DMS 273 treated with DMSO at 0.1 percent for 48 hours (cell line): ENCODE measurements around the gene EIF3F.
"Not testable (repeated sequence)": the region's sequence is repeated elsewhere in the genome, so short reads cannot be mapped to it uniquely, and the experiment has no call there.

Source experiments
- DNase-seq: peaks from one replicate; lab custom pipeline; 2025; lab: John Stamatoyannopoulos, UW

Gene EIF3F

DNA sequence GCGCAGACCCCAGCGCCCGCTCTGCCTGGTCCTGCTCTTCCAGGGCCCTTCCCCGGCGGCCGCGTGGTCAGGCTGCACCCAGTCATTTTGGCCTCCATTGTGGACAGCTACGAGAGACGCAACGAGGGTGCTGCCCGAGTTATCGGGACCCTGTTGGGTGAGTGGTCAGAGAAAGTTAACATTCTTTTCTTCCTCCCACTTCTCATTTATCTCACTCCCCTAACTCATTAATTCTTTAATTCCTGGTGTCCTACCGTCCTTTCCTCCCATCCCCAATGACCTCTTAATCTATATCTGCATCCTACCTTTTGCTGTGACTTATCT is 385 bp downstream of the EIF3F start:
- not testable (repeated sequence) for DNase-seq

DNA sequence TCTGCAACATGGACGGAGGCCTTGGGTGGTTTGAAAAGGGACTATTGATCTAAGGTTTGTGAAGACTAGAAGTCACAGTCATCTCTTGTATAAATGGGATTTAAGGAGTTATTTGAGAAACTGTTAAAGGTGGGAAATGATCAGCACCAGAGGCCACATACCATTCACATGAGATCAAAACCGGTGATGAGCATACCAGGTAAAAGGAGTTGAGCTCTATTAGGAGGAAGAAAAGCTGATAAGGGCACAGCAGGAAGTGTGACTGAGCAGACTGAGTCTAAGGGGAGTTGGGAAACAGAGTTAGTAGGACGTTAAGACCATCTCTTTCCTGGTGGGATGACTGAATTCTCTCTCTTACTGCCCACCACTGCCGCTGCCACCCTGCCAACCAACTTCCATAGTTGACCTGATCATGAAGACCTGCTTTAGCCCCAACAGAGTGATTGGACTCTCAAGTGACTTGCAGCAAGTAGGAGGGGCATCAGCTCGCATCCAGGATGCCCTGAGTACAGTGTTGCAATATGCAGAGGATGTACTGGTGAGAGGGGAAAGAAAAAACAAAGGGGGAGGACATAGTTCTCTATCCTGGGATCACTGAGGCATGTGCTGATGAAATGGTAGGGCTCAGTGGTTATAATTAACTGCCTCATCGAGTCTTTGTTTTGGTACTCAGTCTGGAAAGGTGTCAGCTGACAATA is 7.6 kb downstream of the EIF3F start:
- DNase-seq = no peak

DNA sequence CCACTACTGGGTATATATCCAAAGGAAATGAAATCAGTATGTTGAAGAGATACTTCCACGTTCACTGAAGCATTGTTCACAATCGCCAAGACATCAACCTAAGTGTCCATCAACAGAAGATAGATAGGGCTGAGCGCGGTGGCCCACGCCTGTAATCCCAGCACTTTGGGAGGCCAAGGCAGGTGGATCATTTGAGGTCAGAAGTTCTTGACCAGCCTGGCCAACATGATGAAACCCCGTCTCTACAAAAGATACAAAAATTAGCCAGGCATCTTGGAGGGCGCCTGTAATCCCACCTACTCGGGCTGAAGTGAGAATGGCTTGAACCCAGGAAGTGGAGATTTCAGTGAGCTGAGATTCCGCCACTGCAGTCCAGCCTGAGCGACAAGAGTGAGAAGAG is 12.7 kb downstream of the EIF3F start:
- no peak for DNase-seq

DNA sequence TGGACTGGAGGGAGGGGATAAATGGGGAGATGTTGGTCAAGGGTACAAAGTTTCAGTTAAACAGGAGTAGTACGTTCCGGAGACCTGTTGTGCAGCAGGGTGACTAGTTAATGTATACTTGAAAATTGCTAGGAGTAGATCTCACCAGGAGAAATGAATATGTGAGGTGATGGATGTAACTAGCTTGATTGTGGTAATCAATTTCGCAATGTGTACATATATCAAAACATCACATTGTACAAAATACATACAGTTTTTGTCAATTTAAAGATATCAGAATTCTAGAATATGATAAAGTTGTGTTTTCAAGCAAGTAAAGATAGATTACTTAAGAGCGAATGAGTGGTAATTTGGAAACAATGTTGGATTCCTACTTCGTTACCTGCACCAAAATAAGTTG is 13.3 kb downstream of the EIF3F start:
- no peak for DNase-seq

DNA sequence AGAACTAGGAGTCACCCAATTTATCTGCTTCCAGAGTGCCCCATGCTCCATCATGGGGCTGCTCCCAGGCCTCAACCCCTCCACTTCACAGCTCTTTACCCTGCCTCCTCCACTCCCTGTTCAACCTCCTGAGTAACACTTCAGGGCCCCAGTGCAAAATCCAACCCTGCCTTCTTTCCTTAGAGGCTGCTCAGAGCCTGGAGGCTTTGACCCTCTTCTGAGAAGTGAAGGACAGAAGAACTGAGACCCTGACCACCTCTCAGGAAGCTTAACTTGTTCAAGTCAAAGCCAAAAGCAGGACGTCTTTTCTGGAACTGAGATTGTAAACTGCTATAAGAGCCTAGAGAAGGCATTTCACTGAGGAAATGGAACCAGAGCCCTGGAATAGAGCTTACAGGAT is 15.5 kb downstream of the EIF3F start:
- no peak for DNase-seq

DNA sequence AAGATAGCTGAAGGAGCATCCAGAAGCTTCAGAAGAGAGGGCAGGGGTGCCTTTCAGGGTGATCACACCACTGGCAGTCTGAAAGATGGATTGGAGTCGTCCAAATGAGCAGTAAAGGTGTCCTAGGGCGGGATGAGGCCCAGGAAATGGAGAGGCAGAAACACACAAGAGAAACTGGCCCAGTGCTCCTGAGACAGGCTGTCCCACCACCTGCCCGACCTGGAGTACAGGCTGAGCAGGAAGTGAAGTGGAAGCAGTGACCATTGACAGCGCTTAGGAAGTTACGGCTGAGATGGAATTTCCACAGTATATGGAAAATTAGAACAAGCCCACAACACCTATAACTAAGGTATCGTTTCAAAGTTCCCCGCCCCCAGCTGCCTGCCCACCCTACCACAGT is 16.1 kb downstream of the EIF3F start:
- DNase-seq = no peak

DNA sequence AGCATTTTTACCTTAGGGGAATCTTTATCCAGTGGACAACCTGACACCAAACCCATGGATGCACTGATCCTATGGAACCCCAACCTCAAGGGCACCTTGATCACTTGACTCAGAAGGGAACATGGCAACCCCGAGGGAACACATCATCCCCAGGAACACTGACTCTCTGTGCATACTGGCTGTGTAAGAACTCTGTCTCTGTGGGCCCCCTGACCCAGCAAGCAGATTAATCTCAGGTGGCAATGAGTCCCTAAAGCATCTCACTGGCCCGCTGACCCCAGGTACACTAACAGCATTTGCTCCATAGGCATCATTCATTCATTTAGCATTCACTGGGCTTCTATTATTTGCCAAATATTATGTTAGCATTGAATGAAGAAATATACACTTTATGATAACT is 16.9 kb downstream of the EIF3F start:
- no peak for DNase-seq

DNA sequence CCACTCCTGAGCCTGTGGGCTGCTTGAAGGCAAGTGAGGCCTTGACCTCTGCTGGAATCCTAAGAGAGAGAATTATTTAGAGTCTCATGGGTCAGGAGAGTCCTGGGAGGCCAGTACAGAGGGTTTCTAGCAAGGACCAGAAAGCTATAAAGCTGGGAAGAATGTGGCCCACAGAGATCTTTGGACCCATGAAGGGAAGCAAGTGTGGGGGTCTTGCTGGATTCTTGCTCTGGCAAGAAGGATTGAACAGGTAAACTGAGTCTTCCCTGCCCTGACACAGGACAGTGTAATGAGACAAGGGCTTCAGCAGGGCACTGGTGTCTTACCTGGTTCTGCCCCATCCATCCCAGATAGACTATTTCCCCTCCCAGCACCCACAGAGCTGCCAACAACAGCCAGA is 18.4 kb downstream of the EIF3F start:
- no peak for DNase-seq

DNA sequence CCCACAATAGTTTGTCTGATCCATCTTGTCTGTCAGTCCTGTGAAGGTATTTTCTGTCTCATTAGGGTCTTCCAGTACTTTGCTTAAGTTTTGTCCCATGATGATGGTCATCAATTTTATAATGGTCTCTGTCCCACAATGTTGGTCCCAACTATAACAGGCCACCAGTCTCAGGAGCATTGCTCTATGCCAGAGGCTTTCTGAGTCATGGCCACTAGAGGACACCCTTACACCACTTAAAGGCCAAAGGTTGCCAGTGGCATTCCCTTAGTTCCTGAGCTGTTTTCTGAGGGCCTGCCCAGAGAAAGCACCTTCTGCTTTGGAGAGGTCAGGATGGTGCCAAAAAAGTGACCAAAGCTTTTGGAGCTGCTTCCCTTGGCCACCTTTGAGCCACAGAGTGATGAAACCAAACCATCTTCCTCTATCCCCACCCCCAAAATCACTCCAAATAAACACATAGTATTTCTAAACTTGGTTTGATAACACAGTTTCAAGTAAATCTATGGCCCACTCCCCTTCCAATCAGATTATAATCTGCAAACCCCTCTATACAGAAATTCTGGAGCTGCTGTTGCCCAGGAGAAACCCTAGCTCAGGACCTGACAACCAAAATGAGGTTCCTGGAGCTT is 19.3 kb downstream of the EIF3F start:
- no peak for DNase-seq

DNA sequence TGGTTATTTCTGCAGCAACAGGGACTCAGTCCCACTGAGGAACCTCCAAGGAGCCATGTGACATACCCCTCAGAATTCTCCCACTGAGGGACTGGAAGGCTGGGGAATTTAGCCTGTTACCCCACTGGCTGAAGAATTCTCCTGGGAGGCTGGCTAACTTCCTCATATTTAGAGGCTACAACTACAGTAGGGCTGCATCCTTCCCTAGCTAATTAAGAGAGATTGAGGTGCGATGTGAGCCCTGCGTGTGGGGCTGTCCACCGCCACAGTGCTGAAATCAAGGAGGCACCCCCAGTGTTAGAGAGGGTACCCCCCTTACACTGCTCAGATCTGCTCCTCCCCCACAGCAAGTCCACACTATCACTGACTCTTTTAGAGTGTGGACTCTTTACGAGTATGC is 21.1 kb downstream of the EIF3F start:
- DNase-seq = no peak

DNA sequence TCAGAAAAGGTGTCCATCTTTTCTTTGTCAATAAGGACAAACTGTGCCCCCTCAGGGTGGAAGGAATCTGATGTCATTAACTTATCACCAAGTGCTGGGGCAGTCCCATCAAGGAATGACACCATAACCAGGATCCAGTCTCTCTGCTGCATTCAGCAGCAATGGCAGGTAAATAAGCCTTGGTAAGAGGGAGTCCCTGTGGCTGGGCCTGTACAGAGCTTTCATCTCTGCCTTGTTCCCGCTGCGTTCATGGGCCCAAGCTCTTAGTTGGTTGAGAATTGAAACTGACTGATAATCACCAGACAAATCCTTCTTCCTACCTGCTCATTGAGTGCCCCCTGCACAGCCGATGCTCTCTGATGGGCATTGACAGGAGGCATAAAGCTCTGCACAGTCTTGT is 22.7 kb downstream of the EIF3F start:
- no peak for DNase-seq

DNA sequence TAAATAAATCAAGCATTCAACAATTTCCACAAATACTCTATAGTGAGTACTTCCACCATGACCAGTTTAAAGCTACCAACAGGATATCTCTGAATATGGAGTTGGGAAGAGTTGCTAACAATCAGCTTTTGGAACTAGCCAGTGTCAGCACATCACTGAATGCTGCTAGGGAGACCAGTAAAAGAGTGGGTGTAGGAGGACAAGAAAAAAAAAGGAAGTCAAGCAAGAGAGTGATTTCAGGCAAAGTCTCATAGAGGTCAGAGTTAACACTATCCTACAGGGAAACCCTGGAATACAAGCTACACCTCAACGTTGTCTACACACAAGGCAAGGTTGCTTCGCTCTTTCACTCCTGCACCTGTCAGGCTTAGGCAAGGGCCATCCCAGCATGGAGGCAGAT is 24.2 kb downstream of the EIF3F start:
- DNase-seq = no peak

DNA sequence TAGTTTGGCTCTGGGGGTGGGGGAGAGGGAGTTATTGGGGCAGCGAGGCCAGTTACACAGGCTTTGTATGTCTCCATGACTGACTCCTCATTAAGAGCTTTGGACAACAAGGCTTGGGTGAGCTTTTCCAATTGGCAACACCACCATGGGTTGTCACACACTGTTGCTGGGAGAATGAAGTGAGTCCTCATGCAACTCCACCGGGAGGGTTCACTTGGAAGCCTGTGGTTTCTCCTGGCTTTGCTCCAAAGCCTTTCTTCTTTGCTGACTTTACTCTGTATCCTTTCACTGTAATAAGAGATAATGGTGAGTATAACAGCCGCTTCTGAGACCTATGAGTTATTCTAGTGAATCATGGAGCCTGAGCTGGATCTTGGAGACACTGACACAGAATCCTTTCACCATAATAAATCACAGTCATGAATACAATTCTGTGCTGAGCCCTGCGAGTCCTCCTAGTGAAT is 24.9 kb downstream of the EIF3F start:
- no peak for DNase-seq

DNA sequence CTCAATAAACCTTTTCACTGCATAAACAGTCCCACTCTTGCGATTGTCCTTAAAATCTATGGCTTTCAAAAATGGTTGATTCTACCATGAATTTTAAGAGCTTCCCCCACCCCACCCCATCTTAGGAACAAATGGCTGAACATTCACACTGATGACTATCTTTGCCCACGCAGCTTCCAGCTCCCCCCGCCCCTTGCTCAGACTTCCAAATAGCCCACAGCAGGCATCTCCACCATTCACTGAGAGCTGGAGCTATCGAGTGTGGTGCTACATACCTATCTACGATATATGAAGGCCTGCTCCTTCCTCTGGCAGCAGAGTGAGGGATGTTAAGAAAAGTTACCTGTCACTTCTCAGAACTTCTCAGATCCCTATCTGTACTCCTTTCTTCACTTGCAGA is 26.7 kb downstream of the EIF3F start:
- DNase-seq = no peak

DNA sequence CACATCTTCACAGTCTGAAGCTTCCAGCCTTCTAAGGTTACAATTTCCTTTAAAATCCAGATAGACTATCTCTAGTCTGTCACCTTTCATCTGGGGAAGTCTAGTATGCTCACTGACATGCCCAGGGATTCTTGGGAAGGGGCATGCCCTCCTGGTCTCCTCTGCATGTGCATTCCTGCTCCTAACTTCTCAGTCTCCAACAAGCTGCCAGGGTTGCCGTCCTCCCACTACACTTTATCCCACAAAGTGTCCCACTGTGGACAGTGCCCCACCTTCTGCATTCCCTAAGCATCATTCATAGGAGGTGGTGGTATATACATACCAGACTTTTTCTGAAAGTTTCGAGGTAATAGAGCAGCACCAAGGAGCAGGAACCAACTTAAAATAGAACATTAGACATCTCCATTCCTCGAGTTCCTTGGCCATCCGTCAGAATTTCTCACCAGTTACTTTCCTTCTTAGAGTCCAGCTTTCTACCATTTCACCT is 28.7 kb downstream of the EIF3F start:
- DNase-seq = no peak

DNA sequence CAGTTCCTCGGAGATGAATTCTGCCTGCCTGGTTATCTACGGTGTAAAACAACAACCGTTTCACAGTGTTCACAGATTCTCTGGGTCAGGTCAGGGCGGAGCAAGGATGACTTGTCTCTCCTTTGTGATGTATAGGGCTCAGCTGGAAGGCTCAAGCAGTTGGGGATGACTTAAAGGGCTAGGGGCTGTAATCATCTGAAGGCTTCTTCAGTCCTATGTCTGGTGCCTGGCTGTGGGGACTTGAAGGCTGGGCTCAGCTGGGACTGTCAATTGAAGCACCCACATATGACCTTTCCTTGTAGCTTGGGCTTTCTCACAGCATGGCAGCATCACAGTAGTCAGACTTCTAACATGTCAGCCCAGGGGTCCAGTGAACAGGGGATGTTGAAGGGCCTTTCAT is 29.3 kb downstream of the EIF3F start:
- DNase-seq = no peak

DNA sequence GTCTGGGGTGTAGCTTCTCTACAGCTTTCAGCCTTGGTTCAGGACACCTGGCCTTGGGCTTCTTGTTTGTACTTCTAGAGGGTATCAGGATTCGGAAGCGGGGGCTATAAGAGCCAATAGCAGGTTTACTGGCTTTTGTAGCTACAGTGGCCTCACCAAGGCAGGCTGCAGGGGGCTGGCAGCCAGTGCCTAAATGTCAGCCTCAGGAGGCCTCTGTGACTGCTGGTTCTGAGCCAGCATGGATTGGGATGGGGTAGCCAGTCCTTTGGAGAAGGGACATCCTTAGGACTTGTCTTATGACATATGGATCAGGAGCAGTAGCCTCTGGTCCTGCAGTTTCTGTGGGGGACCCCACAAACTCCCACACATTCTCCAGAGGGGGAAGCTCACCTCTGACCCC is 29.9 kb downstream of the EIF3F start:
- no peak for DNase-seq

DNA sequence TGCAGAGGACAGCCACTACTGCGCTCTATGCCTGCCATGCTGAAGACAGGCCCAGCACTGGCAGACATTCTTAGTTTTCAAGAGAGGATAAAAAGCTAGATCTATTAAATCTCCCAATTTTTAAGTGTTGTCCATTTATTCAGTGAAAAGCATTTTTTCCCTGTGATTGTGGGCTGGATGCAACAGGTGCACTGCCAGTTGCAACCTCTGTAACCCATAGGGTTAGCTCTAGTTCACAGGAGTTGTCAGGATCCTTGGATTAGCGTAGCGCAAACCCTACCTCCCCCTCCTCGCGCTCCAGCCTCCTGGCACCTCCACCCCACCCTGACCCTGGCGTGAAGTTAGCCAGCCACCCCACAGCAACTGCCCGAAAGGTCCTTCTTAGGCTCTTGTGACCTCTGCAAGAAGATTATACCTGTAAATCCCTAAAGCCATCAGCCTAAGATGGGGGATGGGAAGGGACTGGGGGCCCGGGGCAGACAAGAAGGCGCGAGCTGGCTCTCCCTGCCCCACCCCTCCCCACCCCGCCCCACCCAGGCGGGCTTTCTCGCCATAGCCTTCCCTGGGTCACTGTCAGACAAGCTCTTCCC is 30.9 kb downstream of the EIF3F start:
- no peak for DNase-seq

DNA sequence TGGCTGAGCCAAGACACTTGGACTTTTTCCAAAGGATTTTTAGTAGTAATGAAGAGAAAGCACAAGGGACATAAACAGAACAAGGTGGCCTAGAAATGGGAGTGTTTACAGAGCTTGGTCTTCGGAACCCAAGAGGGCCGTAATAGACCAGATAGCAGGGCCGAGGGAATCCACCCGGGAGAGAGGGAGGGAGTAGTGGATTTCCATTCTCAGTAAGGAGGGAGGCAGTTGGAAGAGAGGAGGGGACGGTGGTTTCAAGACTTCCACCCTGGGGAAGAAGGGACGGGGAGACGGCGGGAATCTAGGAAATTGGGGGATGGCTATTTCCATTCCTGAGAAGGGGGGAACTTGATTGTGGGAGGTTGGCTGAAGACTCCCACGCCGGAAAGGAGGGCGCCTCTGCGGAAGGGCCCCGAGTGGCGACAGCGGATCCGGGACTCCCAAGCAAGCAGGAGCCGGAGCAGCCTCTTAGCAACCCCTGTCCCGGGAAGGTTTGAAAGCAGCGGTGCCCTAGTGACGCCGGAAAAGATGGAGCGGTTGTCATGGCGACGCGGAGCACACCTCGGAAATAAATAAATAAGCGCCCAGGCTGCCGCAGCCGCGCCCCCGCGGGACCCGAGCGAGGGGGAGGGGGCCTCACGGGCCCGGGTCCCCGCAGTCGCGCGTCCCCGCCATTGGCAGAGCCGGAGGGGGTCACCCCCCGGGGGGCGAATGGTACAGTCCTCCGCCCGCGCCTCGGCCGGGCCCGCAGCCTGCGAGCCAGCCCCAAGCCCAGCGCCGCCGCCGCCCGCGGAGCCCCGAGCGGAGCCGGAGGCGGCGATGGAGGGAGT is 31.6 kb downstream of the EIF3F start:
- no peak for DNase-seq

DNA sequence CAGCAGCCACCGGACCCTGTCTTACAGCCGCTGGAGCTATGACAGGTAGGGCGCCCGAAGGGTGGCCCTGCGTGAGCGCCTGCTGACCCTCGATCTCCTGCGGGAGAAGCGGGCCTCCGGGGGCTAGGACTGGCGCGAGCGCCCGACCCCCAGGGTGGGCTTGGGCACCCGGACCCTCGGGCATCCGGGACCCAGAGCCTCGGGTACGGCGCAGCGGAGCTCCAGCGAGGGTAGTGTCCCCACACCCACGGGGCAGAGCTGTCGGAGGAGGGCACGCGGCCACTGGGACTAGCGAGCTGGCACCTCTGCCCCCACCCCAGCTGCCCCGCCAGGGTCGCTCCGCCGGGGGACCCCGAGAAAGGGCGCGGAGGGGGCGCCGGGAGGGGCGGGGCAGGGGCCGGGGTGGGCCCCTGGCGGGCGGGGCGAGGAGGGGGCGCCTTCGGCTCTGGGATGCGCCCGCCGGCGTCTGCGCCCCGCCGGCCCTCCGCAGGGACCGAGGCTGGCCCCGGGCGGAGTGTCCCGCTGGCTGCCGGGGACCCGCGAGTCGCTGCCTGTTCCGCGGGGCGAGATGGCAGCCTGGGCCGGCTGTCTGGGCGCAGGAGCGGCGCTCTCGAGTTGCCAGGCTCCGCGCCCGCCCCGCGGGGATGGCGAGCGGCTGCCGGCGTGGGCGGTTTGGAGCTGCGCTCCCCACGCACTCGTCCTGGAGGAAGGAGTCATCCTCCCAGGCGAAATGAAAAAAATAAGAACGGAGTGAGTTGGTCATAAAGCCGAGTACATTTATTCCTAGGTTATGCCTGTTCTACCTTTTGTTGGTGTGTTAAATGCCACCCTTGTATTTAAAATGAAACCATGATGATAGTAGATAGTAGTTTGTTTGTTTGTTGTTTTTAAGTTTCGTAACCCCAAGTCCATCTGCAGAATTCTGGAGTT is 32.4 kb downstream of the EIF3F start:
- no peak for DNase-seq

DNA sequence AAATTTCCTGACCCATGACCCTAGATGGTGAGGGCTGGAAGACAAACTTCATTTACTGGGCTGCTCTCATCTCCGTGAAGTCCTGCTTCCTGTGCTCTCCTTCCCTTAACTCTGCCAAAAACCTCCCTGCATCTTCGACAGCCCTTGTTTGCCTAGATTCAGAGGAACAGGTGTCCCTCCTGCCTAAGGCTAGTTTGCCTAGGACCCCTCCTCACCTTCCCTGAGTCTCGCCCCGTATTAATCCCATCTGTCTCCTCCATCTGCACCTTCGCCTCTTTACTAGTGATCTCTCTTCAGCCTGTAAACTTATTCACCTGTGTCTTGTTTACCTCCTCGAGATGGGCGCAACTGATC is 33.1 kb downstream of the EIF3F start:
- no peak for DNase-seq

DNA sequence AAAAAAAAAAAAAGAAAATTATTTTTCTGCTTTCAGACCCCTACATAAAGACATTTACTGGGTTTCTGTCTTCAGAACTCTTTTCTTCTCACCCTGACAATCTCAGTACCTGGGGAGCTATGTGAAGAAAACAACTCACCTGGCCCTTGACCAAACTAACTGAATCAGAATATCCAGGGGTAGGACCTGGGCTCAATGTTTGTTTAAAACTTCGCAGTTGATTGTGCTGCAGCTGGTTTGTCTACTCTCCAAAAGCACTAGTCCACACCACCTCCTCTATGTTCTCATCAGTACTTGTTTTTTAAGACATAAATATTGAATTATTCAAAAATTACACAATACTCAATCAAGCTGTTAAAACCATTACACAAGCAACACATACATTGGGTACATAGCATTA is 34.8 kb downstream of the EIF3F start:
- DNase-seq = no peak
